ENCODE measurements around the gene KRTAP13-1.

The KRTAP13-1 gene

GRCh38 chr21:30395731-30396130, at the start of gene KRTAP13-1:
TSS of gene KRTAP13-1 (plus strand) at chr21:30396031. CDS start at chr21:30396087, 56 bp downstream.
- Mint-ChIP-seq H3K36me3 (no peaks in the 10 kb centered on the region), H3K4me3 (no peak within 1 kb of the TSS), H3K4me1 (no peaks in the 10 kb centered on the region), H3K27ac (no peak within 1 kb of the TSS), H3K27me3 (no peaks in the 10 kb centered on the region), H3K9me3 (no peaks in the 10 kb centered on the region)
- ATAC-seq = no peak

GRCh38 chr21:30348506-30348905, 47.3 kb upstream of the KRTAP13-1 start, which contains the start of gene KRTAP23-1:
TSS of gene KRTAP23-1 (minus strand) at chr21:30348606. CDS start at chr21:30348606, 0 bp downstream.
- H3K4me3 Mint-ChIP-seq = no peak within 1 kb of the TSS
- H3K27ac Mint-ChIP-seq = no peak within 1 kb of the TSS
- no peaks in the 10 kb centered on the region for H3K27me3 Mint-ChIP-seq
- H3K9me3 Mint-ChIP-seq = peaks cover 3% of the 10 kb centered on the region
- H3K4me1 Mint-ChIP-seq = no peaks in the 10 kb centered on the region
- no peaks in the 10 kb centered on the region for H3K36me3 Mint-ChIP-seq
- ATAC-seq = peak; percentile 12

GRCh38 chr21:30349572-30349971, 46.3 kb upstream of the KRTAP13-1 start:
- Mint-ChIP-seq H3K4me1 (no peaks in the 10 kb centered on the region), H3K9me3 (peaks cover 6% of the 10 kb centered on the region), H3K4me3 (no peak overlapping the region), H3K36me3 (no peaks in the 10 kb centered on the region), H3K27me3 (no peaks in the 10 kb centered on the region), H3K27ac (no peak overlapping the region)
- no peak for ATAC-seq

- H3K9me3 Mint-ChIP-seq = peaks cover 6% of the 10 kb centered on the region
- ATAC-seq = no peak
- H3K4me3 Mint-ChIP-seq = no peak overlapping the region
- no peaks in the 10 kb centered on the region for H3K4me1 Mint-ChIP-seq
- H3K27ac Mint-ChIP-seq = no peak overlapping the region
- H3K36me3 Mint-ChIP-seq = no peaks in the 10 kb centered on the region
- no peaks in the 10 kb centered on the region for H3K27me3 Mint-ChIP-seq
These were observed 44.3 kb upstream of the KRTAP13-1 start for GRCh38 chr21:30351534-30351933.

- Mint-ChIP-seq H3K27me3 (no peaks in the 10 kb centered on the region), H3K27ac (no peak overlapping the region), H3K9me3 (peaks cover 6% of the 10 kb centered on the region), H3K36me3 (no peaks in the 10 kb centered on the region), H3K4me3 (no peak overlapping the region), H3K4me1 (no peaks in the 10 kb centered on the region)
- ATAC-seq = no peak
These were observed 41.4 kb upstream of the KRTAP13-1 start for GRCh38 chr21:30354308-30355005.

GRCh38 chr21:30355906-30356305, 39.9 kb upstream of the KRTAP13-1 start:
- Mint-ChIP-seq H3K4me1 (no peaks in the 10 kb centered on the region), H3K9me3 (peaks cover 6% of the 10 kb centered on the region), H3K4me3 (no peak overlapping the region), H3K36me3 (no peaks in the 10 kb centered on the region), H3K27ac (no peak overlapping the region), H3K27me3 (no peaks in the 10 kb centered on the region)
- ATAC-seq = no peak

- peaks cover 6% of the 10 kb centered on the region for H3K9me3 Mint-ChIP-seq
- H3K4me1 Mint-ChIP-seq = no peaks in the 10 kb centered on the region
- no peak within 1 kb of the TSS for H3K4me3 Mint-ChIP-seq
- no peak for ATAC-seq
- no peaks in the 10 kb centered on the region for H3K27me3 Mint-ChIP-seq
- no peaks in the 10 kb centered on the region for H3K36me3 Mint-ChIP-seq
- H3K27ac Mint-ChIP-seq = no peak within 1 kb of the TSS
These were observed 23.6 kb upstream of the KRTAP13-1 start, which contains the start of gene KRTAP13-2 for GRCh38 chr21:30372139-30372770. TSS of gene KRTAP13-2 (minus strand) at chr21:30372271. CDS start at chr21:30372213, 58 bp downstream.

- Mint-ChIP-seq H3K4me3 (no peak overlapping the region), H3K9me3 (no peaks in the 10 kb centered on the region), H3K27me3 (no peaks in the 10 kb centered on the region), H3K4me1 (no peaks in the 10 kb centered on the region), H3K27ac (no peak overlapping the region), H3K36me3 (no peaks in the 10 kb centered on the region)
- no peak for ATAC-seq
These were observed 13.6 kb upstream of the KRTAP13-1 start for GRCh38 chr21:30382201-30382600.

GRCh38 chr21:30391492-30392025, 4.3 kb upstream of the KRTAP13-1 start:
- H3K27me3 Mint-ChIP-seq = no peaks in the 10 kb centered on the region
- H3K4me1 Mint-ChIP-seq = no peaks in the 10 kb centered on the region
- peaks cover 8% of the 10 kb centered on the region for H3K9me3 Mint-ChIP-seq
- no peak for ATAC-seq
- no peak overlapping the region for H3K4me3 Mint-ChIP-seq
- no peak overlapping the region for H3K27ac Mint-ChIP-seq
- H3K36me3 Mint-ChIP-seq = no peaks in the 10 kb centered on the region

GRCh38 chr21:30408782-30409494, 13.1 kb downstream of the KRTAP13-1 start:
- Mint-ChIP-seq H3K4me3 (no peak overlapping the region), H3K4me1 (no peaks in the 10 kb centered on the region), H3K27ac (no peak overlapping the region), H3K36me3 (no peaks in the 10 kb centered on the region), H3K27me3 (no peaks in the 10 kb centered on the region), H3K9me3 (peaks cover 4% of the 10 kb centered on the region)
- ATAC-seq = no peak

- Mint-ChIP-seq H3K27me3 (no peaks in the 10 kb centered on the region), H3K4me3 (no peak overlapping the region), H3K27ac (no peak overlapping the region), H3K9me3 (peaks cover 6% of the 10 kb centered on the region), H3K4me1 (no peaks in the 10 kb centered on the region), H3K36me3 (no peaks in the 10 kb centered on the region)
- ATAC-seq = no peak
These were observed 20.2 kb downstream of the KRTAP13-1 start for GRCh38 chr21:30415993-30416392.

GRCh38 chr21:30425826-30426225, 30.0 kb downstream of the KRTAP13-1 start, which contains the start of gene KRTAP13-3:
TSS of gene KRTAP13-3 (minus strand) at chr21:30425926. CDS start at chr21:30425912, 14 bp downstream.
- no peak for ATAC-seq
- Mint-ChIP-seq H3K27me3 (no peaks in the 10 kb centered on the region), H3K4me3 (no peak within 1 kb of the TSS), H3K9me3 (peaks cover 3% of the 10 kb centered on the region), H3K4me1 (no peaks in the 10 kb centered on the region), H3K27ac (no peak within 1 kb of the TSS), H3K36me3 (no peaks in the 10 kb centered on the region)

- Mint-ChIP-seq H3K36me3 (no peaks in the 10 kb centered on the region), H3K9me3 (peaks cover 3% of the 10 kb centered on the region), H3K27me3 (no peaks in the 10 kb centered on the region), H3K4me1 (no peaks in the 10 kb centered on the region), H3K27ac (no peak overlapping the region), H3K4me3 (no peak overlapping the region)
- no peak for ATAC-seq
These were observed 30.9 kb downstream of the KRTAP13-1 start for GRCh38 chr21:30426731-30427130.

- Mint-ChIP-seq H3K27me3 (no peaks in the 10 kb centered on the region), H3K4me1 (no peaks in the 10 kb centered on the region), H3K36me3 (no peaks in the 10 kb centered on the region), H3K27ac (no peak within 1 kb of the TSS), H3K4me3 (no peak within 1 kb of the TSS), H3K9me3 (no peaks in the 10 kb centered on the region)
- ATAC-seq = no peak
These were observed 34.4 kb downstream of the KRTAP13-1 start, which contains the start of gene KRTAP13-4 for GRCh38 chr21:30430170-30430655. TSS of gene KRTAP13-4 (plus strand) at chr21:30430220. CDS start at chr21:30430276, 56 bp downstream.

- no peaks in the 10 kb centered on the region for H3K36me3 Mint-ChIP-seq
- no peaks in the 10 kb centered on the region for H3K27me3 Mint-ChIP-seq
- no peak overlapping the region for H3K4me3 Mint-ChIP-seq
- no peak overlapping the region for H3K27ac Mint-ChIP-seq
- no peaks in the 10 kb centered on the region for H3K4me1 Mint-ChIP-seq
- no peak for ATAC-seq
- H3K9me3 Mint-ChIP-seq = peaks cover 3% of the 10 kb centered on the region
These were observed 38.3 kb downstream of the KRTAP13-1 start for GRCh38 chr21:30434033-30434631.
